ENCODE results near the gene SLC7A10. TPM values are rescaled to one million over a fixed set of nuclear protein-coding genes. Genes with fewer than 3 reads are reported as not detected.
A peak's percentile ranks its signal among the peaks of the same experiment; 100 is the strongest.

Gene SLC7A10
- not detected in 2 replicates for total RNA-seq (2014; rRNA removed)
- 0.05 TPM for polyA plus RNA-seq (2012)

- no peak for DNase-seq (ENCODE audit: low read depth)
Measured at GRCh38 chr19:33225458-33225926, at the start of gene SLC7A10. SLC7A10 (minus strand) TSS chr19:33225850; CDS start chr19:33225703, 147 bp downstream.

GRCh38 chr19:33274663-33275558, 49.3 kb upstream of the SLC7A10 start:
- no peak for DNase-seq (ENCODE audit: low read depth)

- DNase-seq (ENCODE audit: low read depth), result peak; percentile 85
Measured at GRCh38 chr19:33273881-33274662, 48.4 kb upstream of the SLC7A10 start.

GRCh38 chr19:33273065-33273736, 47.6 kb upstream of the SLC7A10 start:
- DNase-seq (ENCODE audit: low read depth), result no peak

- no peak for DNase-seq (ENCODE audit: low read depth)
Measured at GRCh38 chr19:33271246-33272021, 45.8 kb upstream of the SLC7A10 start.

GRCh38 chr19:33270769-33271168, 45.1 kb upstream of the SLC7A10 start:
- no peak for DNase-seq (ENCODE audit: low read depth)

- DNase-seq (ENCODE audit: low read depth), result no peak
Measured at GRCh38 chr19:33269016-33269415, 43.4 kb upstream of the SLC7A10 start.

- DNase-seq (ENCODE audit: low read depth), result no peak
Measured at GRCh38 chr19:33268162-33268991, 42.7 kb upstream of the SLC7A10 start.

- DNase-seq (ENCODE audit: low read depth), result no peak
Measured at GRCh38 chr19:33267706-33268105, 42.1 kb upstream of the SLC7A10 start.

- no peak for DNase-seq (ENCODE audit: low read depth)
Measured at GRCh38 chr19:33266974-33267484, 41.4 kb upstream of the SLC7A10 start.

GRCh38 chr19:33264881-33265445, 39.3 kb upstream of the SLC7A10 start:
- no peak for DNase-seq (ENCODE audit: low read depth)

GRCh38 chr19:33263325-33264023, 37.8 kb upstream of the SLC7A10 start:
- no peak for DNase-seq (ENCODE audit: low read depth)

- DNase-seq (ENCODE audit: low read depth), result no peak
Measured at GRCh38 chr19:33261511-33262189, 36.0 kb upstream of the SLC7A10 start.

GRCh38 chr19:33260628-33261418, 35.2 kb upstream of the SLC7A10 start:
- no peak for DNase-seq (ENCODE audit: low read depth)

GRCh38 chr19:33259539-33259938, 33.9 kb upstream of the SLC7A10 start:
- DNase-seq (ENCODE audit: low read depth), result no peak

GRCh38 chr19:33257828-33258227, 32.2 kb upstream of the SLC7A10 start:
- DNase-seq (ENCODE audit: low read depth), result no peak

GRCh38 chr19:33256261-33256660, 30.6 kb upstream of the SLC7A10 start:
- DNase-seq (ENCODE audit: low read depth), result no peak
